ENCODE data around the gene MTFR1L. TPM values are rescaled to one million over a fixed set of nuclear protein-coding genes. Genes with fewer than 3 reads are reported as not detected.

The MTFR1L gene
- total RNA-seq, 3 donors from 2014 or later: 71.6 to 79.2 (median 75.4) TPM

- Histone ChIP-seq H3K4me1 (no peaks in the 10 kb centered on the region), H3K36me3 (no peaks in the 10 kb centered on the region), H3K27me3 (no peaks in the 10 kb centered on the region), H3K27ac (no peak overlapping the region), H3K4me3 (no peak overlapping the region), H3K9me3 (no peaks in the 10 kb centered on the region)
- intact Hi-C loops (cut with DNase I; ENCODE audit: low total_unique reads): no loop called here
- DNase-seq (ENCODE audit: low spot score in 2 of 2): no peak
- TF ChIP-seq CTCF (IDR thresholded peaks at IDR 0.05): no peak
- no peak for TF ChIP-seq POLR2AphosphoS5 (IDR thresholded peaks at IDR 0.05)
- no peak for TF ChIP-seq POLR2A (IDR thresholded peaks at IDR 0.05)
Measured at GRCh38 chr1:25864434-25864833, 44.7 kb downstream of the MTFR1L start.

GRCh38 chr1:25866288-25866687 is 46.5 kb downstream of the MTFR1L start:
- H3K4me3 ChIP-seq: no peak overlapping the region
- intact Hi-C loops (cut with DNase I; ENCODE audit: low total_unique reads): no loop called here
- peak overlapping the region in 1 of 2 donors; percentile 4 for H3K27ac ChIP-seq
- DNase-seq (ENCODE audit: low spot score in 2 of 2): peak in 1 of 2 donors; percentile 2
- no peaks in the 10 kb centered on the region for H3K27me3 ChIP-seq
- TF ChIP-seq POLR2AphosphoS5 (IDR thresholded peaks at IDR 0.05) (no peak), POLR2A (IDR thresholded peaks at IDR 0.05) (no peak), CTCF (IDR thresholded peaks at IDR 0.05) (no peak)
- H3K4me1 ChIP-seq: peaks cover 0 to 5% of the 10 kb centered on the region in 2 donors
- H3K36me3 ChIP-seq: no peaks in the 10 kb centered on the region
- H3K9me3 ChIP-seq: no peaks in the 10 kb centered on the region

GRCh38 chr1:25867210-25867991 is 47.6 kb downstream of the MTFR1L start:
- DNase-seq (ENCODE audit: low spot score in 2 of 2): peak in 1 of 2 donors; percentile 36
- Histone ChIP-seq H3K9me3 (no peaks in the 10 kb centered on the region), H3K27ac (peak overlapping the region; percentile 43 to 53), H3K36me3 (no peaks in the 10 kb centered on the region), H3K4me1 (peaks cover 0 to 13% of the 10 kb centered on the region in 2 donors), H3K27me3 (no peaks in the 10 kb centered on the region), H3K4me3 (no peak overlapping the region)
- no peak for TF ChIP-seq CTCF (IDR thresholded peaks at IDR 0.05)
- TF ChIP-seq POLR2AphosphoS5 (IDR thresholded peaks at IDR 0.05): no peak
- TF ChIP-seq POLR2A (IDR thresholded peaks at IDR 0.05): no peak
- intact Hi-C loops (cut with DNase I; ENCODE audit: low total_unique reads): no loop called here

GRCh38 chr1:25869909-25870606 is 50.3 kb downstream of the MTFR1L start:
- Histone ChIP-seq H3K27ac (no peak overlapping the region), H3K36me3 (no peaks in the 10 kb centered on the region), H3K9me3 (no peaks in the 10 kb centered on the region), H3K4me3 (no peak overlapping the region), H3K4me1 (peaks cover 0 to 13% of the 10 kb centered on the region in 2 donors), H3K27me3 (no peaks in the 10 kb centered on the region)
- TF ChIP-seq POLR2AphosphoS5 (IDR thresholded peaks at IDR 0.05) (no peak), CTCF (IDR thresholded peaks at IDR 0.05) (no peak), POLR2A (IDR thresholded peaks at IDR 0.05) (no peak)
- intact Hi-C loops (cut with DNase I; ENCODE audit: low total_unique reads): no loop called here
- peak in 1 of 2 donors; percentile 35 for DNase-seq (ENCODE audit: low spot score in 2 of 2)

- H3K4me1 ChIP-seq: peaks cover 0 to 13% of the 10 kb centered on the region in 2 donors
- intact Hi-C loops (cut with DNase I; ENCODE audit: low total_unique reads): no loop called here
Measured at GRCh38 chr1:25870614-25871013, 50.9 kb downstream of the MTFR1L start.

More at GRCh38 chr1:25870614-25871013, 50.9 kb downstream of the MTFR1L start:
- Histone ChIP-seq H3K27me3 (no peaks in the 10 kb centered on the region), H3K9me3 (no peaks in the 10 kb centered on the region), H3K27ac (no peak overlapping the region), H3K4me3 (no peak overlapping the region), H3K36me3 (no peaks in the 10 kb centered on the region)
- DNase-seq (ENCODE audit: low spot score in 2 of 2): no peak
- TF ChIP-seq POLR2A (IDR thresholded peaks at IDR 0.05) (no peak), CTCF (IDR thresholded peaks at IDR 0.05) (no peak)

Measured in breast epithelium (tissue), 4 donors.